ENCODE measurements around the gene TERB2. TPM values are rescaled to one million over a fixed set of nuclear protein-coding genes. Genes with fewer than 3 reads are reported as not detected.
A peak's percentile ranks its signal among the peaks of the same experiment; 100 is the strongest.

The TERB2 gene
- total RNA-seq, 4 donors from 2014 or later = not detected

- H3K36me3 ChIP-seq = peaks cover 0 to 13% (median 0%) of the 10 kb centered on the region in 3 donors
- peak overlapping the region in 2 of 4 donors; percentile 52 to 78 for H3K27ac ChIP-seq
- WGBS, 2 donors = 47 to 62% methylated on average over 4 of the region's 4 CpGs
- H3K27me3 ChIP-seq = no peaks in the 10 kb centered on the region
- no peak overlapping the region for H3K4me3 ChIP-seq
- no peaks in the 10 kb centered on the region for H3K9me3 ChIP-seq
- TF ChIP-seq EP300 (IDR thresholded peaks at IDR 0.05) = no peak
- TF ChIP-seq CTCF (IDR thresholded peaks at IDR 0.05) = no peak
- TF ChIP-seq POLR2A (IDR thresholded peaks at IDR 0.05) = no peak
- peaks cover 0 to 24% (median 4%) of the 10 kb centered on the region in 4 donors for H3K4me1 ChIP-seq
- no peak for DNase-seq (ENCODE audit: low spot score in 2 of 2)
Measured at GRCh38 chr15:45027220-45027619, 70.7 kb downstream of the TERB2 start.

Small RNAs within 50 kb of the gene (small RNA-seq; reads per million reads assigned to genes)
- gene RNU1-78P = not detected
- gene RNU6-1108P = not detected
- gene RNU6-1332P = not detected
- gene RNU6-966P = not detected

Other genes with a start within 250 kb of the TERB2 start
- under 1 TPM; 0.30 to 0.98 (median 0.86) TPM for gene PATL2, start 245.4 kb upstream of the TERB2 start, total RNA-seq
- gene B2M, start 245.2 kb upstream of the TERB2 start, total RNA-seq = 1,000 to 10,000 TPM; 2,056 to 2,934 (median 2,402) TPM
- 10 to 100 TPM; 11.7 to 27.1 (median 19.3) TPM for gene TRIM69, start 220.2 kb upstream of the TERB2 start, total RNA-seq
- 10 to 100 TPM in 3 of 4 donors, 1 to 10 TPM in 1; 9.6 to 15.0 (median 13.1) TPM for gene SORD, start 66.5 kb downstream of the TERB2 start, total RNA-seq
- gene DUOX2, start 157.5 kb downstream of the TERB2 start, total RNA-seq = 1 to 10 TPM in 1 of 4 donors, under 1 TPM in 3; 0.22 to 1.9 (median 0.84) TPM
- gene DUOXA2, start 157.6 kb downstream of the TERB2 start, total RNA-seq = not detected
- gene DUOXA1, start 173.2 kb downstream of the TERB2 start, total RNA-seq = 1 to 10 TPM; 1.1 to 7.5 (median 1.9) TPM
- 1 to 10 TPM; 1.5 to 4.2 (median 3.9) TPM for gene DUOX1, start 173.3 kb downstream of the TERB2 start, total RNA-seq
- gene SHF, start 231.3 kb downstream of the TERB2 start, total RNA-seq = 10 to 100 TPM; 18.8 to 36.6 (median 25.5) TPM

Measured in tibial nerve (tissue), 4 donors.